Hippocampal formation (tissue), 2 donors: ENCODE data around the gene EFL1.
"Not testable (repeated sequence)": the region's sequence is repeated elsewhere in the genome, so short reads cannot be mapped to it uniquely, and the experiment has no call there.

Source experiments
- DNase-seq, 2 donors: peaks; one replicate each; lab custom pipeline; 2025; lab: John Stamatoyannopoulos, UW

The EFL1 gene

DNA sequence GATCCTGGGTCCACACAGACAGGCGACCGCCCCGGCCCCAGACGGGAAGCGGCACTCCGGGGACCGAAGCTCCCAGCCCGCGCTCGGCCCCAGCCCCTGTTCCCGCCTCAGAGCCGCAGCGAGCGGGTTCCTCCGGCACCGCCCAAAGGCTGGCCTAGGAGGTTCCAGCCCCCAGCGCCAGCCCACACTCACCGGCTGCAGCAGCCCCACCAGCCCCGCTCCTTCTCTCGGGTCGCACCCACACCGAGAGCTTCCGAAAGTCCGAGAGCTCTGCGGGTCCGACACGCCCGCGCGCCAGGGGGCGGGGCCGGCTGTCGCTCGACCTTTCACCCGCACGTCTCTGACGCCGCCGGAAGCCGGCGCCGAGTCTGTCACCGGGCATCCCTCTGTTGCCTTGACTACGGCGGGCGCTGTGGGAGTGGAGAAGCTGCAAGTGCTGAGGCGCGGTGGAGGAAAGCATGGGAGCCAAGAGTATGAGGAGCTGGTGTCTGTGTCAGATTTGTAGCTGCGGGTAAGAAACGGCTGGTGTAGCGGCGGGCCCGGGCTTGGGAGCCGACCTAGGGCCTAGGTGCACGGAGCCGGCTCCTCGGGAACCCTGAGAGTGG is at the start of gene EFL1, which contains the start of gene SAXO2:
Gene EFL1, minus strand, starts transcription at position 313 of the 605 bp plus-strand sequence. CDS start 956 bp downstream, outside the sequence.
Gene SAXO2, plus strand, starts transcription at position 397 of the 605 bp plus-strand sequence. Its CDS starts 62 bp downstream, at position 459.
- peak; percentile 61 to 88 for DNase-seq

DNA sequence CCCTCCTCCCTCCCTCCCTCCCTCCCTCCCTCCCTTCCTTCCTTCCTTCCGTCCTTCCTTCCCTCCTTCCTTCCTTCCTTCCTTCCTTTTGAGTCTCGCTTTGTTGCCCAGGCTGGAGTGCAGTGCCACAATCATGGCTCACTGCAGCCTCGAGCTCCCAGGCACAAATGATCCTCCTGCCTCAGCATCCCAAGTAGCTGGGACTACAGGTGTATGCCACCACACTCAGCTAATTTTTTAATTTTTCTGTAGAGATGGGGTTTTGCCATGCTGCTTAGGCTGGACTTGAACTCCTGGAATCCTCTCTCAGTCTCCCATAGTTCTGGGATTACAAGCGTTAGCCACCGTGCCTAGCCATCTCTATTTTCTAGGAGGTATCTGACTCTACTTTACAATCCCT is 48.8 kb upstream of the EFL1 start:
- not testable (repeated sequence) for DNase-seq

DNA sequence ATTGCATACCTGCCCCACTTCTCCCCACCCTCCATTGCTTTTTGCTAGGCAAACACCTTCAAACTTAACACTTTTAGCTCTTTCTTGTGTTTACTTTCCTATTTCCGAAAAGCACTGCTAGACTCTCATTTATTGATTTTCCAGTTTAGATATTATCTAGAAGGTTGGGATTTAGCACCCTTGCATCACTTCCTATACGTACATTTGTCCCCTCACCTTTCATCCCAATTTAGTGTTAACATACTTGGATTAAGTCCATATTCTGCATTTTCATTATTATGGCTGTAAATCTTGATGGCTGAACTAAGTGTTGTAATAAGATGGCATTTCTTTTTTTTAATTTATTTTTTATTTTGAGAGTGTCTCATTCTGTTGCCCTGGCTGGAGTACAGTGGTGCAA is 47.3 kb upstream of the EFL1 start:
- no peak for DNase-seq

DNA sequence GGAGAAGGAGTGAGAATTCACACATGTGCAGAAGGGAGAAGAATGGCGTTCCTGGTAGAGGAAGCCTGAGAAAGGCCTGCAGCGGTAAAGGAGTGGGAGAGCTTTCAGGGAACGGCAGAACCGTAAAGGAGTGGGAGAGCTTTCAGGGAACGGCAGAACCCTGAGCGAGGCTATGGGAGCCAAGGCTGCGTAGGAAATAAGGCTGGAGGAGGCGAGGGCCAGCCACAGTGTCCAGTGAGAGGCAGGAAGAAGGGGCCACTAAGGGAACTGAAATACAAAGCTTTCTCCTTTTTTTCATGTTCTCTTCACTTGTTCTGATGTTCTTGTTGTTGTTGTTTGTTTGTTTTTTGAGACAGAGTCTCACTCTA is 45.2 kb upstream of the EFL1 start:
- no peak for DNase-seq

DNA sequence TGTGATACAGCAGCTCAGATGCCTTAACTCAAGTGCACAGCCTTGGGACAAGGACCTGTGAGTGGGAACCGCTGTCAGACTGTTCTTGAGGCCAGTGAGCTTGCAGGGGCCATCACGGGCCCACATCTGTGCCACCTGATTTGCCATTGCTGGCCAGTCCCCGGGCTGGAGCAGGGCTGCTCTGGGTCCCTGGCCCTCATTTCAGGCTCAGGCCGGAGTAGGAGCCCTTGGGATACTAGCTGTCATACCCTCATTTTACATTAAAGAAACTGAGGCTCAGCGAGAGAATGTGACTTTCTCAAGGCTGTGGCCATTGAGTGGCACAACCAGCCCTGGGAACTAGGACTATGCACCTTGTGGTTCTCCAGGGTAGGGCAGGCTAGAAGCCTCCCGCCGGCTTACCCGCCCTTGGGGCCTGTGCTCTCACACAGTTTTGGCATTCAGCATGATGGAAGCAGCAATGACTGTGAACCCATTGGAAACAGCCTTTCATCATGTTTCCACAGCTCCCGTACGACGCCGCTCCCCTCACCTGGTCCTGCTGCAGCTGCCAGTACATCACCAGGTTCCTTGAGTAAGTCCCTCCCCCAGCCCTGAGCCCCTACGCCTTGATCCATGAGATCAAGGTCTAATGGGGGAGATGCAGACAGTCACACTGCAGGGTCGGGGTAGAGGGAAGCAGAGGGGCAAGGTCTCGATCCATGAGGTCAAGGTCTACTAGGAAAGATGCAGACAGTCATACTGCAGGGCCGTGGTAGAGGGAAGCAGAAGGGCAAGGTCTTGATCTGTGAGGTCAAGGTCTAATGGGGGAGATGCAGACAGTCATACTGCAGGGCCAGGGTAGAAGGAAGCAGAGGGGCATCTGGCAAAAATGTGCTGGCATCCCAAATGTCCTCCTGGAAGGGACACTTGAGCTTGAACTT is 44.5 kb upstream of the EFL1 start:
- DNase-seq: no peak

DNA sequence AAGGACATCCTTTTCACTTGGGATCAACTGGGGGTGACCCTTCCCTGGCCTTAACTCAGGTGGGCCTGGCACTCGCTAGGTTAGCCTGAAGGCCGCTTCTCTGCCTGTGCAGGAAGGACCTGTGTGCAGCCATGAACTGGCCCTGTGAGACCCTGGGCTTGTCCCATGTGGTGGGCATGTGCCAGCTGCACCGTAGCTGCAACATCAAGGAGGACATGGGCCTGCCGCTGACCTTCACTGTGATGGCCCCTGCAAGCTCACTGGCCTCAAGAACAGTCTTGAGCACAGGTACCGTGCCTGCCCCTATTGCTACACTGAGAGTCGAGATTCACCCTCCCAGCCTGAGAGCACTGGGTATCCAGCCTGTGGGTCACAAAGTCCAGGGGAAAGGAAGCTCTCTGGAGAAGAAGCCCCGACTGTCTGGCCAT is 43.1 kb upstream of the EFL1 start:
- no peak for DNase-seq

DNA sequence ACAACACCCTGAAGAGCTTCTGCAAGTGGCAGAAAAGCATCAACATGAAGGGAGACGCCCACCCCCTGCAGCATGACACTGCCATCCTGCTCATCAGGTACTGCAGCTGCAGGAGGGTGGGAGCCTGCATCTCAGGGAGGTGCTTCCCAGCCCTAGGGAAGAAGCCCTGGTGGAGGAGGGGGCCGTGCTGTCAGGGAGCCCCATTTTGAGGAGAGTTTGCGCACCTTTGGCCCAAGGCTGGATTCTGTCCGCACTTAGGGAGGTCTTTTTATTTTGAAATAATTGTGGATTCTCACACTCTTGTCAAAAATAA is 42.2 kb upstream of the EFL1 start:
- no peak for DNase-seq

DNA sequence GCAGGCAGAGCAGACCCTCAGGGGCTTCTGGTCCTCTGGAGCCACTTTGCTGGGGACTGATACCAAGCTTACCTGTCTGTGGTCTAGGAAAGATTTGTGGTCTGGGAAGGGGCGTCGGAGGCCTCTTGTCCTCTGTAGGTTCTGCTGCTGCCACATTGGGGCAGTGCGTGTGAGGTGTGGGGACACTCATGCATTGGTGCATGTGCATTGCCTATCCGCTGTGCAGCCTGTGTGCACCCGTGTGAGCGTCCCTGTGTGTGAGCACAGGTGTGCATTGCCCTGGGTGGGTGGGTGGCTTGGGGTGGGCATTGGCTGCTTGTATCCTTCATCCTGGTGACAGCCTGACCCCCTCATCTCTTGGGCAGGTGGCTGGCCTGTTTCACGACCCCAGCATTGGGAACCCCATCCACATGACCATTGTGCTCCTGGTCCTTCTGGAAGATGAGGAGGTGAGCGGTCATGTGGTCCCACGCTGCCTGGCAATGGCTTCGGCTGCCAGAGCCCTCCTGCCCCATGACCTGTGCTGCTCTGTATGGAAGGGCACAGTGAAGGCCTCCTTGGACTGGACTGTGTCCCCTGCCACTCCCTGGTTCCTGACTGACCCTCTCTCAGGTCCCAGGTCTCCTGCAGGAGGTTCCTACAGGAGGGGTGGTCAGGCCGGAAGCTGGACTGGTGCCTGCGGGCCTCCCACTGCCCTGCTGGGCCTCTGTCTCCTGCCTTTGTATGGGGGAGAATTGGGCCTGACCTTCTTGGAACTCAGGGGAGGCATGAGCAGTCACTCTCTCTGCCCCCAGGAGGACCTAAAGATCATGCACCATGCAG is 41.6 kb upstream of the EFL1 start:
- no peak for DNase-seq

DNA sequence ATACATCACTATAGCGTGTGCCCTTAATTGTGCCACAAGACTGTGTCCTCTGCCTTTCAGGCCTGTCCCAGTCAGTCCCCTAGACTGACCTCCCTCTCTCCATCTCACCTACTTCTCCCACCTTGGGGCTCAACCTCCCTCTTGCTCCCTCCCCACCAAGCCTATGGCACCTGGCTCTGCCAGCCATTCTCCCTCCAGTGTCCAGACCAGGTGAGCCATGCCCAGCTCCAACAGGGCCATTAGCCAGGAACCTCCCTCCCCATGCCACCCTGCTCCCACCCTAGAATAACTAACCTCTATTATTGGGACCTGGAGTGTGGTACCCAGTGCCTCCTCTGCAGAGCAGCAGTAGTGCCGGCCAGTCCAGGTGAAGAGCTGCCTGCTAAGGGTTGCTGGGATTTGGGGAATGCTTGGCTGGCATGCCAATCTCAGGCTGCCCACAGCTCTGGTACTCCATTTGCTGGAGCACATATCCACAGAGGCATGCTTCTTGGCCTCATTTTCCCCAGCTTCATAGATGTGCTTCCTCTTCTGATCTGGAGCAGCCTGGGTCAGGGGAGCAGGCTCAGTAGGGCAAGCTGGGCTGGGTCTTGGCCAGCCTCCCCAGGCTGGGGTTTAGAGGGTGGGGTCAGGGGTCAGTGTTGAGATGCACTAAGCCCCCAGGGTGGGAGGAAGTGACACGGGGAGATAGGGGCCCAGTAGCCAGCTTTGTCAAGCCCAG is 38.9 kb upstream of the EFL1 start:
- DNase-seq: no peak

DNA sequence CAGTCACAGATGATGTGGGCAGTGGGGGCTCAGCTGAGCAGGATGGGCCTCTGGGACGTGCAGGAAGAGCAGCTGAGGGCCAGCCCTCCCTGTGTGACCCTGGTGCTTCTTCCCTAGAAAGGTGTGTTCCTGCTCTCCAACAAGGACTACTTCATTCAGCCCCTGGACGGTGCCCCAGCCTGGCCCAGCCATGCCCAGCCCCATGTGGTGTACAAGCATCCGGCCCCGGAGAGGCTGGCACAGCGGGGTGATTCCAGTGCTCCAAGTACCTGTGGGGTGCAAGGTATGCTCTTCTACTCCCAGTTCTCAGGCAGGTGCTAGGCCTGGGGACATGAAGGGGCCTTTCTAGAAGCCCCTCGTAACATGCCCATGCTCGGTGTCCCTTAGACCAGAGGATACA is 38.3 kb upstream of the EFL1 start:
- DNase-seq: no peak

DNA sequence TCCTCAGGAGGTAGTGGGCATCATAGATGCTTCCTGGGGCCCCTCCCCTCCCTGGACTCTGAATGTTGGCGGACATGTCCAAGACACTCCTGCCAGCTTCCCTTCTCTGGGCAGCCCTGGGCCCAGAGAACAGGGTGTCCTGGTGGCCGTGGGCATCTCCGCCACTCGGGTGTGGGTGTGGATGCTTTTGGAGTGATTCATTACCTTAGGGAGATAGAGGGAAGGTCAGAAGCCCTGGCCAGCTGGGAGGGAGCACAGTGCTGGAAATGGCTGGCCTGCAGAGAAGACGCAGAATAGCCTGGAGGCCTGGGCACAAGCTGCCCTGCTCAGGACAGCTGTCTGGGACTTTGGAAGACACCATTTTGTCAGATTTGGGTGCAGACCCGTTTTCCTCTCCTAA is 37.8 kb upstream of the EFL1 start:
- DNase-seq: not testable (repeated sequence)

DNA sequence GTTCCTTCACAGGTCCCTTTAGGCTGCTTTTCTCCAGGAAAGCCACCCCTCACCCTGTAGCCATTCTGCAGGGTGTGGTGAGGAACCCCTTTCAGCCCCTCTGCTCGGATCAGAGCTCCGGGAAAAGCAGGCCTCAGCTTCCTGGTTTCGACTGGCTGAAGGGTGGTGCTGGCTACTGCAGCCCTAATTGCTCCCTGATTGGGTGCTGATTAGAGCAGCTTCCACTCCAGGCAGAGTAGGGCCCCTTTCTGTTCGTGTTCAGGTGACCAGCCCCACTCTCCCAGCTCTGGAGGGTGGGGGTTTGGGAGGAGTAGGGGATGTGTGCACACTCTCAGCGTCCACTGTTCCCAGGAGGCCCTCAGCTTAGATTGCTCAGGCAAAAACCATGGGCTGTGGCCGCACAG is 37.0 kb upstream of the EFL1 start:
- DNase-seq: not testable (repeated sequence)

DNA sequence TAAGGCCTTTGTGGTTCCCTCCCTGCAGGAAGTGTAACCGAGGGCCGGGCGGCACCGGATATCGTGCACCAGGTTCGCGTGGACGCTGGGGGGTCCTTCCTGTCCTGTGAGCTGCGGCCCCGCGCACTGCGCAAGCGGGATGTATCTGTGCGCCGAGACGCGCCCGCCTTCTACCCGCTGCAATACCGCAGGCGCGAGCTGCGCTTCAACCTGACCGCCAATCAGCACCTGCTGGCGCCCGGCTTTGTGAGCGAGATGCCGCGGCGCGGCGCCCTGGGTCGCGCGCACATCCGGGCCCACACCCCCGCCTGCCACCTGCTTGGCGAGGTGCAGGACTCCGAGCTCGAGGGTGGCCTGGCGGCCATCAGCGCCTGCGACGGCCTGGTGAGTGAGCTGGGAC is 36.0 kb upstream of the EFL1 start:
- no peak for DNase-seq

DNA sequence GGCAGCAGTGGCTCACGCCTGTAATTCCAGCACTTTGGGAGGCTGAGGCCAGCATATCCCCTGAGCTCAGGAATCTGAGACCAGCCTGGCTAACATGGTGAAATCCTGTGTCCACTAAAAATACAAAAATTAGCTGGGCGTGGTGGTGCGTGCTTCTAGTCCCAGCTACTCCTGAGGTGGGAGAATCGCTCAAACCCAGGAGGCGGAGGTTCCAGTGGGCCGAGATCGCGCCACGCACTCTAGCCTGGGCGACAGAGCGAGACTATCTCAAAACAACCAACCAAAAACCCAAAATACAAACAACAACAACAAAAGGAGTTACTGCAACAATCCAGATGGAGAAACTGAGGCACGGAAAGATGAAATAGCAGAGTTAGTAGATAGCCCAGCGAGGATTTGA is 35.5 kb upstream of the EFL1 start:
- DNase-seq: no peak

DNA sequence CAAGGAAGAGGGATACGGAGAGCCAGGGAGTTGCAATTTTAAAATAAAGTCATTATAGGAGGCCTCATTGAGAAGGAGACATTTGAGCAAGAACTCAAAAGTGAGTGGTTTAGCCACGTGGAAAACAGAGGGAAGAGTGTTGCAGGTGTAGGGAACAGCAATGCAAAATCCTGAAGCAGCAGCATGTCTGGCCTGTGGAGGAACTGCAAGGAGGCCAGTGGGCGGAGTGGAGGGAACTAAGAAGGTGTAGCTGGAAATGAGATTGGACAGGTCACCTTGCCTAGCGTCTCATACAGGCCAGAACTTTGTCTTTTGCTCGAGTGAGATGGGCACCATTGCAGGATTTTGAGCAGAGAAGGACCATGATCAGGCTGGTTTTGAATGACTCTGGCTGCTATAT is 35.0 kb upstream of the EFL1 start:
- DNase-seq: no peak

DNA sequence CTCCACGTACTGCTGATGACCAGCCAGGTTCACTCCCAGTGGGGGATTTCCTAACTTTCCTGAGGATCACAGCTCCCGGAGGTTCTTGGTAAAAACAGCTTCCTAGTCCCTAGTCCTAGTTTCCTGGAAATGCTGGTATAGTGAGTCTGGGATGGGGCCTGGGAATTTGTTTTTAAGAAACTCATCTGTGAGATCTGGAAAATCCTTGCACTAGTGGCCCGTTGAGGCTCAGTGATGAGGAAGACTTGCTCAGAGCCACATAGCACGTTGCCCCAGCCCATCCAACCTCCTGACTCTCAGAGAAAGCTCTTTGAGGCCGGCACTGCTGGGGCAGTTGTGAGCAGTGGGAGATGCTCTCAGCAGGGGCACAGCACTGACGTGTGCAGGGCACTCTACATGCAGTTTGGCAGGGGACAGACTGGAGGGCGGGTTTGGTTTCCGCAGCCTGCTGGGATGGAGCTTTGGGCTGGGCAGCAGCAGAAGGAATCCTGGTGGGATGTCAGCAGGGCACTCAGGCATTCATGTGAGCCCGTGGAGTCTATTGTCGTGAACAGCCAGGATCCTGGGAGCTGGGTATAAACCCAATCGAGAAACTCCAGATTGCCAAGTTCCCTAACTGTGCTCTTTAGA is 31.6 kb upstream of the EFL1 start:
- no peak for DNase-seq

DNA sequence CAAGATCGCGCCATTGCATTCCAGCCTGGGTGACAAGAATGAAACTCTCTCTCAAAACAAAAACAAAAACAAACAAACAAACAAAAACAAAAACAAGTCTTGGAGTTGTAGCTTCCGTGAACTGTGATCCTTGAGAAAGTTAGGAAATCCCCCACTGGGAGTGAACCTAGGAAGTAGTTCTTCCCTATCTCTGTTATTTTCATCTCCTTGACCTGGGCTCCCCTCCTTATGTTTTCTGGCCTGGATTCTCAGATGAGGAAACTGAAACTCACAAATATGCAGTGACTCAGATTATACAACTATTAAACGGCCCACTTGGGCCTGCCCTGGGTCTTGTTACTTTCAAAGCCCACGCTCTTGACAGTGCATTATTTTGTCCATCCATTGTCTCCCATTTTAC is 29.7 kb upstream of the EFL1 start:
- no peak for DNase-seq

DNA sequence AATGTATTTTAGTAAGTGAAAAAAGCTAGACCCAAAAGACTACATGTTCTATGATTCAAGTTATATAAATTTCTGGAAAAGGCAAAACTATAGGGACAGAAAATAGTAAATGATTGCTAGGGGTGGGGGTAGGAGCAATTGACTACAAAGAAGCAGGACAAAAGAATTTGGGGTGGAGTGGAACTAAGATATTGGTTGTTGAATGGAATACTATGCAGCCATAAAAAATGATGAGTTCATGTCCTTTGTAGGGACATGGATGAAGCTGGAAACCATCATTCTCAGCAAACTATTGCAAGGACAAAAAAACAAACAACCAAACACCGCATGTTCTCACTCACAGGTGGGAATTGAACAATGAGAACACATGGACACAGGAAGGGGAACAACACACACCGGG is 25.7 kb upstream of the EFL1 start:
- not testable (repeated sequence) for DNase-seq

DNA sequence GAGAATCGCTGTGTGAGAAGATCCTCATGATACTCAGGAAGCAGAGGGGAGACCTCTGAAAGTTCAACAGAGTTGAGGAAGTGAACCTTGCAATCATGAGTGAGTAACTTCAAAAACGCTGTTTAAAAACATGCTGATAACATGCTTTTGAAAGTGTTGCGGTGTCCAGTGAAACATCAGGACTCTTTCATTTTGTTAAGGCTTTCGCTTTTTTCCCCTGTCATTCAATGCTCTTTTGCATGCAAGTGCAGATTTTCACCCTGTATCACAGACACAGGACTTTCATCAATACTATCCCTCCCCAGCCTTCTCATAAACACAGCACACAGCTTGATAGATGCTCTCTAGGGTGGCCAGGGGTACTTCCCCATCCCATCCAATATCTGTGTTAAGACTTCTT is 23.9 kb upstream of the EFL1 start:
- not testable (repeated sequence) for DNase-seq

DNA sequence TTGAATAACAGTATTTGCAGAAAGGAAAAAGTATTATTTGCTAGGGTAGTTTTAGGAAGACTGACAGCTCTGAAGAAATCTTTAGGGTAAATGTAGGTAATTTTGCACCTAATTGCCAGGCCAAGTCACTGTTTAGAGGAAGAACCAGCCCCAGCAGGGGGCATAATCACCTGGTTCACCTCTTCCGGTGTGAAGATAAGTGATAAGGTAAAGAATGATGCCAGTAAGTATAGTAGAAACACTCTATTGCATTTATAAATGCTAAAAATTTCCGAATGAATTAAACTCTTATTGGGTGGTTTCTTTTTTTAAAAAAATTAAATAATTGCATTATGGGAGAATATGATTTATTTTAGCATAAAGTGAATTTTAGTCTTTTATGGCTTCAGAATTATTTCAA is 21.8 kb upstream of the EFL1 start:
- not testable (repeated sequence) for DNase-seq

DNA sequence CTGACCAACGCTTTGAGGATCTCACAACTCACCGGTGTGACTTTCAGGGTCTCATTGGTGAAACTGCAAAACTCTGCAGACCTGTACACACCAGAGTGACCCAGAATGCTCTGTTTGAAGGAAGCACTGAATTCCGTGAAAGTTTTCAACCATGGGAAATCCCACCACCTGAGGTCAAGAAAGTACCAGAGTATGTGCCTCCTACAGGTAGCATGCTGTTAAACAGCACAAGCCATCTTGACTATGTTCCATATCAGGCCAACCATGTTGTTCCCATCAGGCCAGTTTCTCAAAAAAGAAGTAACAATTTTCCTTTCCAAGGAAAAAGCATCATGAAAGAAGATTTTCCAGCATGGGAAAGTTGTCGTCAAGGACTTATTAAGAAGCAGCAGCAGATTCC is 19.9 kb upstream of the EFL1 start:
- DNase-seq: not testable (repeated sequence)
